H1 (cell line): Measurements from ENCODE around the gene NFIA. TPM values are rescaled to one million over a fixed set of nuclear protein-coding genes. Genes with fewer than 3 reads are reported as not detected.

Experiments used
- CTCF ChIA-PET: fragments of 300-600 bp; sonication (Branson Sonifier 250); formaldehyde crosslinking; loops from one replicate; lab custom pipeline; 2021; ENCODE audit not compliant: partially characterized antibody; lab: Charles Lee
- POLR2A ChIA-PET: fragments of 300-600 bp; sonication (Branson Sonifier 250); formaldehyde crosslinking; loops from one replicate; lab custom pipeline; 2021; ENCODE audit warnings: inconsistent platforms; ENCODE audit not compliant: partially characterized antibody; lab: Charles Lee
- DNase-seq, 2 experiments: peaks; one replicate each; pipeline versions ENCODE4 v3.0.0 to v3.0.0-alpha.2; 2010 to 2022; ENCODE audit warnings: low spot score in 2 of 2, low read depth in 1 of 2, mixed read lengths in 1 of 2
- FAIRE-seq: peaks from 2 replicates; lab custom pipeline; 2011; peaks lifted over from hg19 to GRCh38; lab: Jason Lieb, UNC
- H2AFZ ChIP-seq: 2 replicates; pipeline ENCODE4 v1.8.1; 2012; ENCODE audit warnings: low read length, inconsistent platforms
- H2AK5ac ChIP-seq: 2 replicates; pipeline ENCODE4 v1.6.1; 2013; ENCODE audit warnings: low read depth, low read length
- H2BK120ac ChIP-seq: replicated peaks from 2 replicates; pipeline ENCODE3; 2013; ENCODE audit warnings: low read depth, low read length, inconsistent platforms
- H2BK12ac ChIP-seq: 2 replicates; pipeline ENCODE4 v1.6.1; 2013; ENCODE audit warnings: low read depth, low read length
- H2BK15ac ChIP-seq: 2 replicates; pipeline ENCODE4 v1.6.1; 2013; ENCODE audit warnings: low read length
- H2BK20ac ChIP-seq: 2 replicates; pipeline ENCODE4 v1.6.1; 2013; ENCODE audit warnings: low read length
- H2BK5ac ChIP-seq: 2 replicates; pipeline ENCODE4 v1.6.1; 2013; ENCODE audit warnings: low read depth, low read length
- H3K14ac ChIP-seq: 2 replicates; pipeline ENCODE4 v1.6.1; 2013; ENCODE audit warnings: inconsistent platforms; ENCODE audit not compliant: insufficient read length
- H3K18ac ChIP-seq: 2 replicates; pipeline ENCODE4 v1.6.1; 2013; ENCODE audit warnings: low read length; ENCODE audit errors: extremely low read depth
- H3K23ac ChIP-seq: 2 replicates; pipeline ENCODE4 v1.6.1; 2013; ENCODE audit warnings: inconsistent platforms; ENCODE audit not compliant: insufficient read length
- H3K23me2 ChIP-seq: 2 replicates; pipeline ENCODE4 v1.6.1; 2013; ENCODE audit warnings: low read depth, low read length
- H3K27ac ChIP-seq: 2 replicates; pipeline ENCODE4 v1.6.1; 2011; ENCODE audit warnings: low read depth, low read length, inconsistent platforms
- H3K27me3 ChIP-seq, 4 experiments: replicated peaks in 1 of 4; 1 replicate in 1 of 4; 2 replicates in 3 of 4; pipeline versions ENCODE4 v1.6.1 to v1.8.1; 2011 to 2013; ENCODE audit warnings: low read length in 3 of 4, mild to moderate bottlenecking in 3 of 4, inconsistent platforms in 2 of 4, mixed read lengths in 2 of 4, moderate library complexity in 1 of 4; ENCODE audit not compliant: control insufficient read depth in 3 of 4, insufficient read depth in 3 of 4; ENCODE audit errors: extremely low read depth in 1 of 4
- H3K36me3 ChIP-seq, 4 experiments: 2 replicates each; pipeline versions ENCODE4 v1.6.1 to v1.8.1; 2011 to 2013; ENCODE audit warnings: mild to moderate bottlenecking in 4 of 4, low read length in 3 of 4, moderate library complexity in 2 of 4, control low read depth in 1 of 4, inconsistent platforms in 1 of 4; ENCODE audit not compliant: insufficient read depth in 4 of 4, control insufficient read depth in 2 of 4
- H3K4ac ChIP-seq: replicated peaks from 2 replicates; pipeline ENCODE3; 2013; ENCODE audit warnings: low read length, low read depth, mixed read lengths, inconsistent platforms; ENCODE audit not compliant: insufficient read length
- H3K4me1 ChIP-seq, 4 experiments: replicated peaks in 1 of 4; 1 replicate in 1 of 4; 2 replicates in 3 of 4; pipeline versions ENCODE4 v1.6.1 to v1.8.1; 2011 to 2013; ENCODE audit warnings: low read length in 3 of 4, inconsistent platforms in 2 of 4, mixed read lengths in 1 of 4; ENCODE audit not compliant: insufficient read depth in 4 of 4, control insufficient read depth in 3 of 4
- H3K4me2 ChIP-seq, 2 experiments: 2 replicates each; pipeline versions ENCODE4 v1.6.1 to v1.8.1; 2011 to 2013; ENCODE audit warnings: low read depth in 2 of 2, low read length in 2 of 2, control low read depth in 1 of 2, inconsistent platforms in 1 of 2, mild to moderate bottlenecking in 1 of 2; ENCODE audit not compliant: insufficient read depth in 1 of 2
- H3K4me3 ChIP-seq, 4 experiments: fragments of 200-600, 300-600 bp in 1 of 4; sonication (generic), shearing (Covaris generic), sonication (Bioruptor Twin) in 1 of 4; 2 replicates each; pipeline versions ENCODE4 v1.5.1 to v1.8.1; 2011 to 2016; ENCODE audit warnings: low read length in 4 of 4, low read depth in 3 of 4, control low read depth in 2 of 4, inconsistent platforms in 2 of 4, mild to moderate bottlenecking in 2 of 4, mixed read lengths in 1 of 4, moderate library complexity in 1 of 4; ENCODE audit not compliant: insufficient read depth in 2 of 4; ENCODE audit errors: extremely low read depth in 1 of 4
- H3K56ac ChIP-seq: replicated peaks from 2 replicates; pipeline ENCODE3; 2013; ENCODE audit warnings: low read depth, mild to moderate bottlenecking, mixed read lengths, low read length, inconsistent platforms; ENCODE audit not compliant: insufficient read length
- H3K79me1 ChIP-seq: 2 replicates; pipeline ENCODE4 v1.6.1; 2013; ENCODE audit warnings: low read depth, low read length, control low read depth
- H3K79me2 ChIP-seq, 2 experiments: 2 replicates each; pipeline versions ENCODE4 v1.6.1 to v1.8.1; 2012 to 2013; ENCODE audit warnings: low read length in 2 of 2, mild to moderate bottlenecking in 2 of 2, inconsistent platforms in 1 of 2; ENCODE audit not compliant: insufficient read depth in 2 of 2, control insufficient read depth in 1 of 2
- H3K9ac ChIP-seq, 4 experiments: replicated peaks in 1 of 4; 1 replicate in 1 of 4; 2 replicates in 3 of 4; pipeline versions ENCODE4 v1.6.1 to v1.8.1; 2011 to 2013; ENCODE audit warnings: low read depth in 3 of 4, low read length in 3 of 4, control low read depth in 2 of 4, mild to moderate bottlenecking in 2 of 4, moderate library complexity in 2 of 4, inconsistent platforms in 1 of 4; ENCODE audit errors: extremely low read depth in 1 of 4
- H3K9me3 ChIP-seq, 2 experiments: 2 replicates each; pipeline versions ENCODE4 v1.6.1 to v1.8.1; 2012 to 2013; ENCODE audit warnings: mild to moderate bottlenecking in 2 of 2, moderate library complexity in 2 of 2, control low read depth in 1 of 2, inconsistent platforms in 1 of 2, low read depth in 1 of 2, low read length in 1 of 2, mixed read lengths in 1 of 2; ENCODE audit not compliant: insufficient read depth in 2 of 2
- H4K20me1 ChIP-seq, 2 experiments: replicated peaks in 1 of 2; 2 replicates each; pipeline versions ENCODE3 to v1.8.1; 2011 to 2013; ENCODE audit warnings: inconsistent platforms in 2 of 2, low read length in 2 of 2, mild to moderate bottlenecking in 1 of 2; ENCODE audit not compliant: insufficient read depth in 2 of 2, control insufficient read depth in 1 of 2
- H4K5ac ChIP-seq: 2 replicates; pipeline ENCODE4 v1.6.1; 2013; ENCODE audit warnings: low read length, low read depth, mixed read lengths, inconsistent platforms; ENCODE audit not compliant: insufficient read length
- H4K8ac ChIP-seq: 2 replicates; pipeline ENCODE4 v1.8.0; 2013; ENCODE audit warnings: mild to moderate bottlenecking, moderate library complexity, low read length, inconsistent platforms; ENCODE audit not compliant: insufficient read depth; ENCODE audit errors: extremely low read depth
- H4K91ac ChIP-seq: replicated peaks from 2 replicates; pipeline ENCODE3; 2013; ENCODE audit warnings: low read length, mixed read lengths, inconsistent platforms; ENCODE audit not compliant: insufficient read length
- CBX5 ChIP-seq: fragments of 300-800, 300-1000 bp; sonication (generic); IDR thresholded peaks from 2 replicates; pipeline ENCODE4 v1.7.1; 2016; ENCODE audit warnings: antibody characterized with exemption, low read length, low read depth
- EZH2 ChIP-seq: fragments of 200-600 bp; sonication (generic); IDR thresholded peaks from 2 replicates; pipeline ENCODE4 v1.7.1; 2012; ENCODE audit warnings: low read depth, mild to moderate bottlenecking, moderate library complexity, low read length, inconsistent platforms; ENCODE audit not compliant: severe bottlenecking
- HDAC6 ChIP-seq: IDR thresholded peaks from one replicate; pipeline ENCODE4 v1.7.1; 2012; ENCODE audit warnings: low read depth, mild to moderate bottlenecking, inconsistent platforms, low read length, moderate library complexity
- KDM4A ChIP-seq: IDR thresholded peaks from one replicate; pipeline ENCODE4 v1.7.1; 2012; ENCODE audit warnings: low read depth, mild to moderate bottlenecking, moderate library complexity, low read length, inconsistent platforms; ENCODE audit not compliant: severe bottlenecking
- MAFK ChIP-seq: IDR thresholded peaks from 2 replicates; pipeline ENCODE4 v1.6.1; 2012; ENCODE audit warnings: low read depth, mild to moderate bottlenecking, improper control_type of control experiment, low read length
- NANOG ChIP-seq: IDR thresholded peaks from 2 replicates; pipeline ENCODE4 v1.6.1; 2011; ENCODE audit warnings: low read length, low read depth, mild to moderate bottlenecking, inconsistent platforms; ENCODE audit not compliant: insufficient read depth, poor library complexity, severe bottlenecking
- NRF1 ChIP-seq: IDR thresholded peaks from 2 replicates; pipeline ENCODE4 v1.6.1; 2011; ENCODE audit warnings: mild to moderate bottlenecking, low read depth, low read length, improper control_type of control experiment
- RBBP5 ChIP-seq: IDR thresholded peaks from 2 replicates; pipeline ENCODE4 v1.7.1; 2012; ENCODE audit warnings: low read depth, mild to moderate bottlenecking, inconsistent platforms, low read length, moderate library complexity, borderline replicate concordance
- SIN3A ChIP-seq, 2 experiments: IDR thresholded peaks in 1 of 2; conservative IDR thresholded peaks in 1 of 2; 2 replicates each; pipeline ENCODE4 v1.6.1; 2011 to 2012; ENCODE audit warnings: low read length in 2 of 2, improper control_type of control experiment in 1 of 2, low read depth in 1 of 2, mild to moderate bottlenecking in 1 of 2
- SP2 ChIP-seq: IDR thresholded peaks from 2 replicates; pipeline ENCODE4 v1.6.1; 2012; ENCODE audit warnings: mild to moderate bottlenecking, low read length, inconsistent platforms
- TCF12 ChIP-seq: IDR thresholded peaks from 2 replicates; pipeline ENCODE4 v1.6.1; 2011; ENCODE audit warnings: low read depth, mild to moderate bottlenecking, low read length
- ZNF274 ChIP-seq: IDR thresholded peaks from 2 replicates; pipeline ENCODE4 v1.7.0; 2012; ENCODE audit warnings: low read length, borderline replicate concordance; ENCODE audit errors: extremely low read depth
- WGBS, 2 experiments: shearing (Covaris generic) in 1 of 2; methylation state at CpG; one replicate each; pipeline versions ENCODE4 v1.1.6 to v1.1.7; 2013 to 2015; ENCODE audit warnings: low lambda C conversion rate in 2 of 2, mixed read lengths in 2 of 2, inconsistent platforms in 1 of 2, low coverage in 1 of 2, missing lambda C conversion rate in 1 of 2; ENCODE audit not compliant: insufficient replicate concordance in 2 of 2, insufficient coverage in 1 of 2, insufficient read length in 1 of 2; ENCODE audit errors: extremely low coverage in 1 of 2, missing lambda C conversion rate in 1 of 2; 5-methylcytosine and 5-hydroxymethylcytosine counted together
- polyA plus RNA-seq, 7 experiments: library from polyadenylated mRNA; depleted of rRNA in 3 of 7; stranded (reverse) in 5 of 7; unstranded in 2 of 7; fragments of >200 nt in 5 of 7; fragments of 200-250 nt in 2 of 7; gene quantifications; 1 replicate in 5 of 7; 2 replicates in 1 of 7; 4 replicates in 1 of 7; pipeline versions ENCODE4 v1.2.1 to v1.2.3, GENCODE V29; 2011 to 2013; ENCODE audit warnings: missing spikeins in 2 of 7, mixed read lengths in 2 of 7
- total RNA-seq: library from RNA; stranded (reverse); fragmentation: NEBNext Ultra II Directional; extraction: Animal tissue kit (Norgen Biotek cat#: 25700); gene quantifications from 2 replicates; pipeline ENCODE4 v1.2.1, GENCODE V29; 2021

Gene NFIA
- total and polyA plus RNA-seq, 2 of the 8 experiments (the other 6 are each of a cell fraction or from before 2014, with no cell fraction given) = 1.8 to 2.3 TPM

DNA sequence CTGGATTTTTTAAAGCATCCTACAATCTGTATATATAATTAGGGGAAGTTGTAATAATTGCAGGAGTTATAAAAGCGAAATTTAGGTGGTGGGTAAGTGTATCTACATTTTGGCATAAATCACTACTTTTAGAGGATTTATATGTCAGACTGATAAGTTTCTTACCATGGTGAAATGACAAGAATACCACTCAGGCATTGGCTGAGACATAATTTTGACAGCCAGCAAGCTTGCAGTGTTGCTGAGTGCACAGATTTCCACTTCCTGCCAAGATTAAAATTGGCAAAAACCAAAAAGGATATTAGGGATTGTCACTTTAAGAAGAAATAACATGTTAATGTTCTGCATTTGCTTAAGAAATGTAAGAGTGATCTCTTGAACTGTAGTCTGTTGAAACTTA lies 28.2 kb downstream of the NFIA start:
- H4K5ac ChIP-seq = no peak overlapping the region
- H3K9me3 ChIP-seq = no peaks in the 10 kb centered on the region
- no peak overlapping the region for H2BK20ac ChIP-seq
- H3K27ac ChIP-seq = no peak overlapping the region
- no peaks in the 10 kb centered on the region for H4K20me1 ChIP-seq
- H3K4me1 ChIP-seq = peaks cover 0 to 7% (median 0%) of the 10 kb centered on the region in 4 experiments; a peak in 1 of 7 replicates
- no peak overlapping the region for H3K56ac ChIP-seq
- no peak overlapping the region for H3K14ac ChIP-seq
- H3K9ac ChIP-seq = no peak overlapping the region
- no peak overlapping the region for H3K23ac ChIP-seq
- H4K91ac ChIP-seq = no peak overlapping the region
- H3K79me1 ChIP-seq = no peaks in the 10 kb centered on the region
- no peak overlapping the region for H3K18ac ChIP-seq
- no peaks in the 10 kb centered on the region for H3K23me2 ChIP-seq
- H3K4me3 ChIP-seq = no peak overlapping the region
- no peak overlapping the region for H4K8ac ChIP-seq
- no peak overlapping the region for H2BK12ac ChIP-seq
- H3K36me3 ChIP-seq = no peaks in the 10 kb centered on the region; a peak in 1 of 8 replicates
- H3K4ac ChIP-seq = no peak overlapping the region
- H3K4me2 ChIP-seq = no peak overlapping the region
- TF ChIP-seq KDM4A = no peak
- no peak for TF ChIP-seq NRF1
- TF ChIP-seq SP2 = no peak
- TF ChIP-seq TCF12 = no peak
- no peak for TF ChIP-seq SIN3A (conservative IDR thresholded peaks at IDR 0.05 in 1 of 2, IDR thresholded peaks at IDR 0.05 in 1 of 2; ENCODE audit: low read depth in 1 of 2, low read length in 2 of 2)
- no peak for TF ChIP-seq MAFK
- TF ChIP-seq NANOG = no peak
- no peak for TF ChIP-seq HDAC6
- no peak for TF ChIP-seq CBX5
- no peak for TF ChIP-seq EZH2
- no peak for TF ChIP-seq RBBP5
- no peak for TF ChIP-seq ZNF274
- FAIRE-seq (no peak), DNase-seq (no peak)
- H2BK15ac ChIP-seq = no peak overlapping the region
- POLR2A ChIA-PET = no interaction called here
- no peak overlapping the region for H2AK5ac ChIP-seq
- no peak overlapping the region for H2AFZ ChIP-seq
- no peaks in the 10 kb centered on the region for H3K79me2 ChIP-seq
- H3K27me3 ChIP-seq = no peaks in the 10 kb centered on the region
- H2BK120ac ChIP-seq = no peak overlapping the region
- CTCF ChIA-PET = interaction anchor here (1.3 kb wide), 1 partner anchor 10 kb away, joined by 7 read pairs; no protein-coding TSS in a partner anchor
- 89% methylated on average over 1 of the region's 1 CpG; no CpG with 5 or more reads in 1 of the 2 experiments for WGBS, 2 experiments
- H2BK5ac ChIP-seq = no peak overlapping the region
